GM23338 (cell line): ENCODE results near the gene CIRBP. TPM values are rescaled to one million over a fixed set of nuclear protein-coding genes. Genes with fewer than 3 reads are reported as not detected.

Experiments
- CTCF ChIP-seq, 2 experiments: fragments of 200-600 bp in 1 of 2; sonication (generic) in 1 of 2; conservative IDR thresholded peaks; 2 replicates each; pipeline versions ENCODE4 v1.5.1 to v1.6.1; 2016 to 2017; ENCODE audit warnings: antibody characterized with exemption in 2 of 2, low read depth in 2 of 2, mild to moderate bottlenecking in 2 of 2, moderate library complexity in 1 of 2
- EZH2 ChIP-seq: fragments of 200-600 bp; sonication (generic); IDR thresholded peaks from one replicate; pipeline ENCODE4 v1.8.0; 2017; ENCODE audit warnings: antibody characterized with exemption, mild to moderate bottlenecking, low read depth; ENCODE audit not compliant: unreplicated experiment
- EZH2phosphoT487 ChIP-seq: fragments of 200-600 bp; sonication (generic); IDR thresholded peaks from one replicate; pipeline ENCODE4 v1.8.1; 2018; ENCODE audit warnings: antibody characterized with exemption; ENCODE audit not compliant: unreplicated experiment
- JUNB ChIP-seq: IDR thresholded peaks from one replicate; pipeline ENCODE4 v1.6.1; 2016; ENCODE audit warnings: antibody characterized with exemption; ENCODE audit not compliant: unreplicated experiment
- NANOG ChIP-seq: IDR thresholded peaks from 2 replicates; pipeline ENCODE4 v1.6.1; 2016; ENCODE audit warnings: antibody characterized with exemption, borderline replicate concordance
- POLR2AphosphoS5 ChIP-seq: IDR thresholded peaks from 2 replicates; pipeline ENCODE4 v1.6.1; 2016; ENCODE audit warnings: antibody characterized with exemption, low read depth
- STAT1 ChIP-seq: IDR thresholded peaks from one replicate; pipeline ENCODE4 v1.6.1; 2016; ENCODE audit warnings: antibody characterized with exemption; ENCODE audit not compliant: unreplicated experiment
- ZNF331 ChIP-seq: fragments of 250-450 bp; sonication (Bioruptor Pico); IDR thresholded peaks from 2 replicates; pipeline ENCODE4 v1.5.0; 2020; ENCODE audit warnings: low read depth, mild to moderate bottlenecking, moderate library complexity
- ZNF462 ChIP-seq: fragments of 250-450 bp; sonication (Bioruptor Pico); IDR thresholded peaks from 2 replicates; pipeline ENCODE4 v1.5.0; 2020; ENCODE audit warnings: mild to moderate bottlenecking, moderate library complexity
- polyA plus RNA-seq: library from polyadenylated mRNA; unstranded; fragments of >200 nt; fragmentation: Nextera tagmentation; extraction: Ambion mirVana; gene quantifications from 2 replicates; pipeline ENCODE4 v1.2.1, GENCODE V29; 2016
- total RNA-seq: library from RNA; depleted of rRNA; stranded (reverse); fragments of >200 nt; shearing (Covaris generic); gene quantifications from 2 replicates; pipeline ENCODE4 v1.2.3, GENCODE V29; 2014
- TF ChIP-seq, protein P1 (sequence below): IDR thresholded peaks from 2 replicates; pipeline ENCODE4 v1.6.1; 2016; ENCODE audit warnings: antibody characterized with exemption

The CIRBP gene
- total and polyA plus RNA-seq, 2 experiments from 2014 or later: 153 to 202 TPM

- TF ChIP-seq ZNF462 (no peak), EZH2phosphoT487 (no peak), ZNF331 (no peak), STAT1 (no peak), JUNB (no peak), EZH2 (no peak), NANOG (no peak), CTCF (conservative IDR thresholded peaks at IDR 0.05; ENCODE audit: low read depth in 2 of 2) (no peak), POLR2AphosphoS5 (0 out of 2 replicates have a peak, but pooled peaks have one; percentile 44)
- TF ChIP-seq, protein P1, sequence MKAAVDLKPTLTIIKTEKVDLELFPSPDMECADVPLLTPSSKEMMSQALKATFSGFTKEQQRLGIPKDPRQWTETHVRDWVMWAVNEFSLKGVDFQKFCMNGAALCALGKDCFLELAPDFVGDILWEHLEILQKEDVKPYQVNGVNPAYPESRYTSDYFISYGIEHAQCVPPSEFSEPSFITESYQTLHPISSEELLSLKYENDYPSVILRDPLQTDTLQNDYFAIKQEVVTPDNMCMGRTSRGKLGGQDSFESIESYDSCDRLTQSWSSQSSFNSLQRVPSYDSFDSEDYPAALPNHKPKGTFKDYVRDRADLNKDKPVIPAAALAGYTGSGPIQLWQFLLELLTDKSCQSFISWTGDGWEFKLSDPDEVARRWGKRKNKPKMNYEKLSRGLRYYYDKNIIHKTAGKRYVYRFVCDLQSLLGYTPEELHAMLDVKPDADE: 0 out of 2 replicates have a peak, but pooled peaks have one; percentile 17
These were observed 8.2 kb upstream of the CIRBP start (continued) for GRCh38 chr19:1260749-1261537.
